H1 (cell line): ENCODE data around the gene RABGAP1. TPM values are rescaled to one million over a fixed set of nuclear protein-coding genes. Genes with fewer than 3 reads are reported as not detected.

Source experiments
- CBX5 ChIP-seq: fragments of 300-800, 300-1000 bp; sonication (generic); IDR thresholded peaks from 2 replicates; pipeline ENCODE4 v1.7.1; 2016; ENCODE audit warnings: antibody characterized with exemption, low read length, low read depth
- CBX8 ChIP-seq: fragments of 300-800, 300-1000 bp; sonication (generic); IDR thresholded peaks from 2 replicates; pipeline ENCODE4 v1.7.1; 2016; ENCODE audit warnings: low read depth, low read length, borderline replicate concordance
- CHD7 ChIP-seq: fragments of 300-600 bp; sonication (generic); IDR thresholded peaks from 2 replicates; pipeline ENCODE4 v1.7.1; 2012; ENCODE audit warnings: low read length, moderate library complexity, mild to moderate bottlenecking, inconsistent platforms; ENCODE audit not compliant: insufficient replicate concordance
- CREB1 ChIP-seq: IDR thresholded peaks from 2 replicates; pipeline ENCODE4 v1.6.1; 2012; ENCODE audit warnings: inconsistent platforms
- EZH2 ChIP-seq: fragments of 200-600 bp; sonication (generic); IDR thresholded peaks from 2 replicates; pipeline ENCODE4 v1.7.1; 2012; ENCODE audit warnings: low read depth, mild to moderate bottlenecking, moderate library complexity, low read length, inconsistent platforms; ENCODE audit not compliant: severe bottlenecking
- JUND ChIP-seq: IDR thresholded peaks from 2 replicates; pipeline ENCODE4 v1.6.1; 2011; ENCODE audit warnings: mild to moderate bottlenecking, improper control_type of control experiment, low read length
- KDM4A ChIP-seq: IDR thresholded peaks from one replicate; pipeline ENCODE4 v1.7.1; 2012; ENCODE audit warnings: low read depth, mild to moderate bottlenecking, moderate library complexity, low read length, inconsistent platforms; ENCODE audit not compliant: severe bottlenecking
- KDM5A ChIP-seq: fragments of 200-600 bp; IDR thresholded peaks from 2 replicates; pipeline ENCODE4 v1.7.1; 2012; ENCODE audit warnings: mild to moderate bottlenecking, low read length, inconsistent platforms, mixed read lengths
- RXRA ChIP-seq: IDR thresholded peaks from 2 replicates; pipeline ENCODE4 v1.6.1; 2011; ENCODE audit warnings: low read depth, mild to moderate bottlenecking, low read length, moderate library complexity; ENCODE audit not compliant: insufficient read depth
- SAP30 ChIP-seq: fragments of 300-600 bp; sonication (generic); IDR thresholded peaks from 2 replicates; pipeline ENCODE4 v1.7.1; 2012; ENCODE audit warnings: low read length, moderate library complexity, mild to moderate bottlenecking, inconsistent platforms; ENCODE audit not compliant: insufficient read depth, insufficient replicate concordance
- TEAD4 ChIP-seq: IDR thresholded peaks from 2 replicates; pipeline ENCODE4 v1.6.1; 2012; ENCODE audit warnings: low read depth, low read length, inconsistent platforms, mixed read lengths
- YY1 ChIP-seq: IDR thresholded peaks from 2 replicates; pipeline ENCODE4 v1.6.1; 2011; ENCODE audit warnings: low read depth, mild to moderate bottlenecking, low read length
- ZNF274 ChIP-seq: IDR thresholded peaks from 2 replicates; pipeline ENCODE4 v1.7.0; 2012; ENCODE audit warnings: low read length, borderline replicate concordance; ENCODE audit errors: extremely low read depth
- polyA plus RNA-seq, 7 experiments: library from polyadenylated mRNA; depleted of rRNA in 3 of 7; stranded (reverse) in 5 of 7; unstranded in 2 of 7; fragments of >200 nt in 5 of 7; fragments of 200-250 nt in 2 of 7; gene quantifications; 1 replicate in 5 of 7; 2 replicates in 1 of 7; 4 replicates in 1 of 7; pipeline versions ENCODE4 v1.2.1 to v1.2.3, GENCODE V29; 2011 to 2013; ENCODE audit warnings: missing spikeins in 2 of 7, mixed read lengths in 2 of 7
- total RNA-seq: library from RNA; stranded (reverse); fragmentation: NEBNext Ultra II Directional; extraction: Animal tissue kit (Norgen Biotek cat#: 25700); gene quantifications from 2 replicates; pipeline ENCODE4 v1.2.1, GENCODE V29; 2021

RABGAP1 gene
- total and polyA plus RNA-seq, 2 of the 8 experiments (the other 6 are each of a cell fraction or from before 2014, with no cell fraction given): 15.7 to 38.3 TPM

- no peak for TF ChIP-seq CHD7
- TF ChIP-seq JUND: no peak
- TF ChIP-seq CBX5: no peak
- TF ChIP-seq EZH2: no peak
- no peak for TF ChIP-seq YY1
- TF ChIP-seq SAP30: no peak
- TF ChIP-seq CREB1: no peak
- TF ChIP-seq TEAD4: no peak
- no peak for TF ChIP-seq KDM5A
- no peak for TF ChIP-seq KDM4A
- no peak for TF ChIP-seq RXRA
- no peak for TF ChIP-seq ZNF274
- TF ChIP-seq CBX8: no peak
Observed at GRCh38 chr9:123040801-123041200, 100.0 kb downstream of the RABGAP1 start (continued).
